ENCODE results near the gene SLC13A4.

DNA sequence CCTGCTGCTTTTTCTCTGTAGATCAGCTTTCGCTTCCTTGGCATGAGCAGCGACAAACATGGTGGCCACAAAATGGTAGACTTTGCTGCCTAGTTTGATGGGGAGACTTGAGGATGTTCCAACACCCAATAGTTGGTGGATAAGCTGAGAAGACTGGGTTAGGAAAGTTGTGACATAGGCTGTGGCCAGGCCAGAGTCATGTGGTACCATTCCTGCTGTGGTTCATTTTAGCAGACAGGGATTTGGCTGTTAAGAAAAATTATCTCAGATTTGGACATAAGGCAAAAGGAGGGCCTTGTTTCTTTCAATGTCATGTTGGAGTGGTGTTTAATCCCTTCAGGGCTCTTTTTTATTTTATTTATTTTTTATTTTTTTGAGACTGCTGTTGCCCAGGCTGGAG is 47.2 kb upstream of the SLC13A4 start:
- TF ChIP-seq, protein P1, sequence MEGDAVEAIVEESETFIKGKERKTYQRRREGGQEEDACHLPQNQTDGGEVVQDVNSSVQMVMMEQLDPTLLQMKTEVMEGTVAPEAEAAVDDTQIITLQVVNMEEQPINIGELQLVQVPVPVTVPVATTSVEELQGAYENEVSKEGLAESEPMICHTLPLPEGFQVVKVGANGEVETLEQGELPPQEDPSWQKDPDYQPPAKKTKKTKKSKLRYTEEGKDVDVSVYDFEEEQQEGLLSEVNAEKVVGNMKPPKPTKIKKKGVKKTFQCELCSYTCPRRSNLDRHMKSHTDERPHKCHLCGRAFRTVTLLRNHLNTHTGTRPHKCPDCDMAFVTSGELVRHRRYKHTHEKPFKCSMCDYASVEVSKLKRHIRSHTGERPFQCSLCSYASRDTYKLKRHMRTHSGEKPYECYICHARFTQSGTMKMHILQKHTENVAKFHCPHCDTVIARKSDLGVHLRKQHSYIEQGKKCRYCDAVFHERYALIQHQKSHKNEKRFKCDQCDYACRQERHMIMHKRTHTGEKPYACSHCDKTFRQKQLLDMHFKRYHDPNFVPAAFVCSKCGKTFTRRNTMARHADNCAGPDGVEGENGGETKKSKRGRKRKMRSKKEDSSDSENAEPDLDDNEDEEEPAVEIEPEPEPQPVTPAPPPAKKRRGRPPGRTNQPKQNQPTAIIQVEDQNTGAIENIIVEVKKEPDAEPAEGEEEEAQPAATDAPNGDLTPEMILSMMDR (IDR thresholded peaks at IDR 0.05 in 4 of 5, conservative IDR thresholded peaks at IDR 0.05 in 1 of 5) = no peak
- no peak for TF ChIP-seq POLR2A (IDR thresholded peaks at IDR 0.05)

All from gastrocnemius medialis (tissue), 4 donors.